ENCODE data around the gene MYBPHL. TPM values are rescaled to one million over a fixed set of nuclear protein-coding genes. Genes with fewer than 3 reads are reported as not detected.

Gene MYBPHL
- total and polyA plus RNA-seq, 2 of the 13 experiments (the other 11 are each of a cell fraction or from before 2014, with no cell fraction given): 3.7 to 3.8 TPM

DNA sequence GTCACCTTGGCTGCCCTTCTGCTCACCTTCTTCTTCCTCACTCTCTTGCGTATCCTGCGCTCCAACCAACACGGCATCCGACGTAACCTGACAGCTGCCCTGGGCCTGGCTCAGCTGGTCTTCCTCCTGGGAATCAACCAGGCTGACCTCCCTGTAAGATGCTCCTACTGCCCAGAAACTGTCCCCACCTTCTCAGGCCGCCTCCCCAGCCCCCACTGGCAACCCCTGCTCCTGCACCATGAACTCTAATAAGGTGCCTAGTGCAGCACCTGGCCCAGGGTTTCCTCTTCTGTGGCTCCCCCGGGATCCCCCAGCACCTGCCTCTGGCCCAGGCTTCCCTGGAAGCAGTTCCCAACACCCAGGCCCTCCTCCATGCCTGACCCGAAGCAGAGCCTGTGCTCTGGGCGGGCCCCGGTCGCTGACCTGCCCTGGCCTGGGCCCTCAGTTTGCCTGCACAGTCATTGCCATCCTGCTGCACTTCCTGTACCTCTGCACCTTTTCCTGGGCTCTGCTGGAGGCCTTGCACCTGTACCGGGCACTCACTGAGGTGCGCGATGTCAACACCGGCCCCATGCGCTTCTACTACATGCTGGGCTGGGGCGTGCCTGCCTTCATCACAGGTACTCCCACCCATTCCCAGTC, 36.7 kb downstream of the MYBPHL start (continued):
- TF ChIP-seq, protein P1, sequence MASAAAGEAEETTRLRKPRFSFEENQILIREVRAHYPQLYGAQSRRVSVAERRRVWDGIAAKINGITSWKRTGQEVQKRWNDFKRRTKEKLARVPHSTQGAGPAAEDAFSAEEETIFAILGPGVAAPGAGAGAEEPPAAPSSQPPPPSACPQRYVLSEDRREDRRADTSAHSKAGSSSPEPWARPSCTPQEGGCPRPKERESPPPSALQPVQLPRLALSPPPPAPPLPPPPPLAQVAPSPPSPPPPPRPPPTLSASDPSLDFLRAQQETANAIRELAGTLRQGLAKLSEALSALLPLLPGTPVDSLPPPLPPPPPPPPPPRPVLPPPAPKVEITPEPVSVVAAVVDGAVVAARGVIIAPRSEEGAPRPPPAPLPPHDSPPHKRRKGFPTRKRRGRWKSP (CRISPR knock-in tag; IDR thresholded peaks at IDR 0.05): no peak
- TF ChIP-seq TEAD3 (CRISPR knock-in tag; optimal IDR thresholded peaks at IDR 0.05; ENCODE audit: borderline replicate concordance): no peak
- TF ChIP-seq, protein P2, sequence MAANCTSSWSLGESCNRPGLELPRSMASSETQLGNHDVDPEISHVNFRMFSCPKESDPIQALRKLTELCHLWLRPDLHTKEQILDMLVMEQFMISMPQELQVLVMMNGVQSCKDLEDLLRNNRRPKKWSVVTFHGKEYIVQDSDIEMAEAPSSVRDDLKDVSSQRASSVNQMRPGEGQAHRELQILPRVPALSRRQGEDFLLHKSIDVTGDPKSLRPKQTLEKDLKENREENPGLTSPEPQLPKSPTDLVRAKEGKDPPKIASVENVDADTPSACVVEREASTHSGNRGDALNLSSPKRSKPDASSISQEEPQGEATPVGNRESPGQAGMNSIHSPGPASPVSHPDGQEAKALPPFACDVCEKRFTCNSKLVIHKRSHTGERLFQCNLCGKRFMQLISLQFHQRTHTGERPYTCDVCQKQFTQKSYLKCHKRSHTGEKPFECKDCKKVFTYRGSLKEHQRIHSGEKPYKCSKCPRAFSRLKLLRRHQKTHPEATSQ (CRISPR knock-in tag; IDR thresholded peaks at IDR 0.05; ENCODE audit: borderline replicate concordance): no peak
- no peak for TF ChIP-seq ZNF703 (CRISPR knock-in tag; IDR thresholded peaks at IDR 0.05; ENCODE audit: borderline replicate concordance)
- TF ChIP-seq SNRNP70 (IDR thresholded peaks at IDR 0.05; ENCODE audit: low read depth, low read length): no peak
- TF ChIP-seq PPARG (CRISPR knock-in tag; conservative IDR thresholded peaks at IDR 0.05): no peak
- TF ChIP-seq, protein P3, sequence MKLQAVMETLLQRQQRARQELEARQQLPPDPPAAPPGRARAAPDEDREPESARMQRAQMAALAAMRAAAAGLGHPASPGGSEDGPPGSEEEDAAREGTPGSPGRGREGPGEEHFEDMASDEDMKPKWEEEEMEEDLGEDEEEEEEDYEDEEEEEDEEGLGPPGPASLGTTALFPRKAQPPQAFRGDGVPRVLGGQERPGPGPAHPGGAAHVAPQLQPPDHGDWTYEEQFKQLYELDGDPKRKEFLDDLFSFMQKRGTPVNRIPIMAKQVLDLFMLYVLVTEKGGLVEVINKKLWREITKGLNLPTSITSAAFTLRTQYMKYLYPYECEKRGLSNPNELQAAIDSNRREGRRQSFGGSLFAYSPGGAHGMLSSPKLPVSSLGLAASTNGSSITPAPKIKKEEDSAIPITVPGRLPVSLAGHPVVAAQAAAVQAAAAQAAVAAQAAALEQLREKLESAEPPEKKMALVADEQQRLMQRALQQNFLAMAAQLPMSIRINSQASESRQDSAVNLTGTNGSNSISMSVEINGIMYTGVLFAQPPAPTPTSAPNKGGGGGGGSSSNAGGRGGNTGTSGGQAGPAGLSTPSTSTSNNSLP (IDR thresholded peaks at IDR 0.05; ENCODE audit: low read depth, low read length): no peak
